ENCODE measurements around the gene CLASRP. TPM values are rescaled to one million over a fixed set of nuclear protein-coding genes. Genes with fewer than 3 reads are reported as not detected.

Gene CLASRP
- total RNA-seq, 1 experiment from 2014 or later = 51.8 TPM

DNA sequence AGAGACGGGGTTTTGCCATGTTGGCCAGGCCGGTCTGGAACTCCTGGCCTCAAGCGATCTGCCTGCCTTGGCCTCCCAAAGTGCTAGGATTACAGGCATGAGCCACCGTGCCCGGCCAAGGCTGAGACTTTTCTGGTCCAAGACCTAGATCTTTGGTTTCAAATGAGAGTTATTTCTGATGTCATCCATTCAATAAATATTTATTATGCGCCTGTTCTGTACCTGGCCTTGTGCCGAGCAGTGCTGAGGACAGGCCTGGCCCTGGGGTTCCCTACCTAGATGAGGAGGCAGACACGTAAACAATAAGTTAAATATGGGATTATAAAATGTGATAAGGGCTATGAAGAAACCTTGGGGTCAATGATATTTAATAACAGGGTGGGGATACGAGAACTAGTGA, 33.1 kb upstream of the CLASRP start:
- no peak for DNase-seq (ENCODE audit: low read depth in 1 of 2, low spot score in 2 of 2)
- Histone ChIP-seq H3K4me1 (replicated peaks) (peaks cover 9% of the 10 kb centered on the region), H3K27ac (no peak overlapping the region), H3K27me3 (replicated peaks) (no peaks in the 10 kb centered on the region), H3K9me3 (replicated peaks) (no peaks in the 10 kb centered on the region), H3K4me3 (no peak overlapping the region), H3K36me3 (peaks cover 51% of the 10 kb centered on the region)

GRCh38 chr19:45008552-45008951, 30.3 kb upstream of the CLASRP start:
- Histone ChIP-seq H3K27me3 (replicated peaks) (no peaks in the 10 kb centered on the region), H3K27ac (no peak overlapping the region), H3K4me3 (no peak overlapping the region), H3K9me3 (replicated peaks) (no peaks in the 10 kb centered on the region), H3K36me3 (peaks cover 48% of the 10 kb centered on the region), H3K4me1 (replicated peaks) (no peaks in the 10 kb centered on the region)
- no peak for DNase-seq (ENCODE audit: low read depth in 1 of 2, low spot score in 2 of 2)

DNA sequence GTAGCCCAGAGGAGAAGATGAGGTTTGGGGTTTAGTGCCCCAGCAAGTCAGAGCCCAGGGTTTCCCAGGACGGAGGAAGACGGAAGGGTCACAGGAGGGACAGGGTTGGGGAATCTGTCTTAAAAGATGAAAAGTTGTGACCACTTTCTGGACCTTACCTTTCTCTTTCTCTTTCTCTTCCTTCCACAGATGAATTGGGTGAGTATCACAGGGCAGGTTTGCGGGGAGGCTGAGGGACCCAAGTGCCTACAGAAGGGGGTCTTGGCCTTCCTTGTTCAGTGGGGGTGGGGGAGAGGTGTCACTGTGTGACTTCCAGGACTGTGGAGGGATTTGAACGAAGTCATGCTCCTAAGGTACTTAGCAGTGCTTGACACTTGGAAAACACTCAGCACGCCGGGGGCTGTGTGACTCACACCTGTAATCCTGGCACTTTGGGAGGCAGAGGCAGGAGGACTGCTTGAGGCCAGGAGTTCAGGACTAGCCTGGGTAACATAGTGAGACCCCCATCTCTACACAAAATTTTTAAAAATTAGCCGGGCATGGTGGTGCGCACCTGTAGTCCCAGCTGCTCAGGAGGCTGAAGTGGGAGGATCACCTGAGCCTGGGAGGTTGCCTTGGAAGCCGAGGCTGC, 29.1 kb upstream of the CLASRP start:
- Histone ChIP-seq H3K4me1 (replicated peaks) (no peaks in the 10 kb centered on the region), H3K27ac (no peak overlapping the region), H3K4me3 (no peak overlapping the region), H3K36me3 (peaks cover 42% of the 10 kb centered on the region), H3K27me3 (replicated peaks) (no peaks in the 10 kb centered on the region), H3K9me3 (replicated peaks) (no peaks in the 10 kb centered on the region)
- DNase-seq (ENCODE audit: low read depth in 1 of 2, low spot score in 2 of 2) = no peak

DNA sequence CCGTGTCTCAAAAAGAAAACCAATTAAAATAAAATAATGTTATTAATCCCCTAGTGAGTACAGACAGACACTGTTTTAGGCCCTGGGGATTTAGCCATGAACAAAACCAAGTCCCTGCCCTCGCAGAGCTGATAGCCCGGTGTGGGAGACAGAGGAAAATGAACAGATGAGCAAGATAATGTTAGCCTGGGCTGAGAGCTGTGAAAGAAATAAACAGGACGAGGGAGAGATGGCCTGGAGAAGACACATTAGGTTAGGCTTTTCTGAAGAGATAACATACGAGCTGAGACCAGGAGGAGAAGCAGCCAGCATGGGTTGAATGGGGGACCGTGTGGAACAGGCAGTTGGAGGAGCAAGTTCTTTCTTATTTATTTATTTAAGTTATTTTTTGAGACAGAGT, 28.5 kb upstream of the CLASRP start:
- H3K4me1 ChIP-seq (replicated peaks) = no peaks in the 10 kb centered on the region
- H3K27me3 ChIP-seq (replicated peaks) = no peaks in the 10 kb centered on the region
- no peak for DNase-seq (ENCODE audit: low read depth in 1 of 2, low spot score in 2 of 2)
- peaks cover 44% of the 10 kb centered on the region for H3K36me3 ChIP-seq
- H3K4me3 ChIP-seq = no peak overlapping the region
- H3K27ac ChIP-seq = no peak overlapping the region
- H3K9me3 ChIP-seq (replicated peaks) = no peaks in the 10 kb centered on the region

GRCh38 chr19:45011959-45012358, 26.9 kb upstream of the CLASRP start:
- no peak for DNase-seq (ENCODE audit: low read depth in 1 of 2, low spot score in 2 of 2)
- peaks cover 40% of the 10 kb centered on the region for H3K36me3 ChIP-seq
- H3K9me3 ChIP-seq (replicated peaks) = no peaks in the 10 kb centered on the region
- H3K27ac ChIP-seq = no peak overlapping the region
- H3K27me3 ChIP-seq (replicated peaks) = no peaks in the 10 kb centered on the region
- H3K4me1 ChIP-seq (replicated peaks) = no peaks in the 10 kb centered on the region
- no peak overlapping the region for H3K4me3 ChIP-seq

DNA sequence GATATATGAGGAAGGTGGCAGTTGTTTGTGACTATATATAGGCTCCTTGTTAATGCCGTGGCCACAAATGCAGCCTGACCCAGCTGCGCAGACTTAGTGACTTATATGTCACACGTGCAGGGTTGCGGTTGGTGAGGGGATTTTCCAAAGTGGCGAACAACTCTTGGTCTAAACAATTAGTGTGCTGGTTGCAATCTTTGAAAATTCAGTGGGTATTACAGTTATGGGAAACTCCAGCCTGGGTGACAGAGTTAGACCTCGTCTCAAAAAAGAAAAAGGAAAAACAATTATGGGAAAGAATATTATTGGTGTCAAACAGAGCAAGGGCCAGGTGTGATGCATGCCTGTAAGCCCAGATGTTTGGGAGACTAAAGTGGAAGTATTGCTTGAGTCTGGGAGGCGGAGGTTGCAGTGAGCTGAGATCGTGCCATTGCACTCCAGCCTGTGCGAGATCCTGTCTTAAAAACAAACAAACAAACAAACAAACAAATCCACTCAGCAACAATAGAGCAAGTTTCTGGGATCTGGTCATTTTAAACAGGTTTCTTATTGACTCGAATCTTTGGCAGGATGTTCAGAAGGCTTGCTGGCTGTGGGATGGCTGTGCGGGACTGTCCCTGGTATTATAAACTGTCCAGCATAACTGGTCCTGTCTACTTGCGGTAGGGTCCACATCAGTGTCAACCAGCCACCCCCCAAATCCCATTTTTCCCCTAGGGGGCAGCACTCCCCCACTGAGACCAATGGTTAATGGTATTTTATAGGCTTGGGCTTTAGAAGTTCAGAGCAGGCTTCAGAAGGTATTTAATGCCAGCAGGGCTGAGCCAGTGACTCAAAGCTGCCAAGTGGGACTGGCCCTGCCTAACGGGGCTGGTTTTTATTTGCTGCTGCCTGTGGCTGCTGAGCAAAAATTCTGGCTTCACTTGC, 22.2 kb upstream of the CLASRP start:
- no peak overlapping the region for H3K27ac ChIP-seq
- peak; percentile 41 to 66 for DNase-seq (ENCODE audit: low read depth in 1 of 2, low spot score in 2 of 2)
- H3K9me3 ChIP-seq (replicated peaks) = no peaks in the 10 kb centered on the region
- H3K27me3 ChIP-seq (replicated peaks) = no peaks in the 10 kb centered on the region
- no peak overlapping the region for H3K4me3 ChIP-seq
- H3K36me3 ChIP-seq = peaks cover 42% of the 10 kb centered on the region
- H3K4me1 ChIP-seq (replicated peaks) = no peaks in the 10 kb centered on the region

- DNase-seq (ENCODE audit: low read depth in 1 of 2, low spot score in 2 of 2) = no peak
- Histone ChIP-seq H3K9me3 (replicated peaks) (no peaks in the 10 kb centered on the region), H3K27ac (no peak overlapping the region), H3K4me1 (replicated peaks) (no peaks in the 10 kb centered on the region), H3K36me3 (peaks cover 38% of the 10 kb centered on the region), H3K4me3 (no peak overlapping the region), H3K27me3 (replicated peaks) (no peaks in the 10 kb centered on the region)
Observed at GRCh38 chr19:45019187-45019586, 19.7 kb upstream of the CLASRP start.

GRCh38 chr19:45020071-45020470, 18.8 kb upstream of the CLASRP start:
- Histone ChIP-seq H3K27me3 (replicated peaks) (no peaks in the 10 kb centered on the region), H3K27ac (no peak overlapping the region), H3K36me3 (peaks cover 36% of the 10 kb centered on the region), H3K4me3 (no peak overlapping the region), H3K9me3 (replicated peaks) (no peaks in the 10 kb centered on the region), H3K4me1 (replicated peaks) (no peaks in the 10 kb centered on the region)
- no peak for DNase-seq (ENCODE audit: low read depth in 1 of 2, low spot score in 2 of 2)

DNA sequence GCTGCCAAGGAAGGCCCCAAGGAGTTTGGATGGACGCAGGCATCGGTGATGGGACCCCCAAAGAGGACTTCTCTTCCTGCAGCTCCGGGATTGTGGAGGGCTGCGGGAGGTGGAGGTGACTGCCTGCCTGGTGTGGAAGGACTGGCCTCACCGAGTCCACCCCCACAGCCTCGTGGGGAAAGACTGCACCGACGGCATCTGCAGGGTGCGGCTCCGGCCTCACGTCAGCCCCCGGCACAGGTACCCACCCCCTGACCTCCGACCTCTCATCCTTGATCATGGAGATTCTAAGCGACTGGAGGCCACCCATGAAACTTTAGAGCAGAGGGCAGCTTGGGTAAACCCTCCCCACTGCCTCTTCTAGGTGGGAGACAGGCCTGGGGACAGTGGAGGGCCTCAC, 16.9 kb upstream of the CLASRP start:
- H3K27me3 ChIP-seq (replicated peaks) = no peaks in the 10 kb centered on the region
- no peaks in the 10 kb centered on the region for H3K4me1 ChIP-seq (replicated peaks)
- H3K36me3 ChIP-seq = peaks cover 33% of the 10 kb centered on the region
- H3K4me3 ChIP-seq = no peak overlapping the region
- H3K27ac ChIP-seq = no peak overlapping the region
- no peaks in the 10 kb centered on the region for H3K9me3 ChIP-seq (replicated peaks)
- DNase-seq (ENCODE audit: low read depth in 1 of 2, low spot score in 2 of 2) = no peak

- no peaks in the 10 kb centered on the region for H3K9me3 ChIP-seq (replicated peaks)
- no peak overlapping the region for H3K4me3 ChIP-seq
- no peaks in the 10 kb centered on the region for H3K4me1 ChIP-seq (replicated peaks)
- H3K27me3 ChIP-seq (replicated peaks) = no peaks in the 10 kb centered on the region
- no peak for DNase-seq (ENCODE audit: low read depth in 1 of 2, low spot score in 2 of 2)
- peaks cover 28% of the 10 kb centered on the region for H3K36me3 ChIP-seq
- H3K27ac ChIP-seq = no peak overlapping the region
Observed at GRCh38 chr19:45023048-45023447, 15.8 kb upstream of the CLASRP start.

- no peaks in the 10 kb centered on the region for H3K9me3 ChIP-seq (replicated peaks)
- no peak for DNase-seq (ENCODE audit: low read depth in 1 of 2, low spot score in 2 of 2)
- no peak overlapping the region for H3K4me3 ChIP-seq
- H3K36me3 ChIP-seq = peaks cover 35% of the 10 kb centered on the region
- no peaks in the 10 kb centered on the region for H3K4me1 ChIP-seq (replicated peaks)
- H3K27me3 ChIP-seq (replicated peaks) = no peaks in the 10 kb centered on the region
- H3K27ac ChIP-seq = no peak overlapping the region
Observed at GRCh38 chr19:45025264-45025663, 13.6 kb upstream of the CLASRP start.

GRCh38 chr19:45027371-45027770, 11.5 kb upstream of the CLASRP start:
- no peaks in the 10 kb centered on the region for H3K9me3 ChIP-seq (replicated peaks)
- no peak overlapping the region for H3K27ac ChIP-seq
- H3K36me3 ChIP-seq = peaks cover 38% of the 10 kb centered on the region
- H3K4me1 ChIP-seq (replicated peaks) = no peaks in the 10 kb centered on the region
- DNase-seq (ENCODE audit: low read depth in 1 of 2, low spot score in 2 of 2) = no peak
- no peaks in the 10 kb centered on the region for H3K27me3 ChIP-seq (replicated peaks)
- H3K4me3 ChIP-seq = no peak overlapping the region

- Histone ChIP-seq H3K27ac (no peak overlapping the region), H3K9me3 (replicated peaks) (no peaks in the 10 kb centered on the region), H3K27me3 (replicated peaks) (no peaks in the 10 kb centered on the region), H3K4me1 (replicated peaks) (no peaks in the 10 kb centered on the region), H3K4me3 (no peak overlapping the region), H3K36me3 (peaks cover 57% of the 10 kb centered on the region)
- DNase-seq (ENCODE audit: low read depth in 1 of 2, low spot score in 2 of 2) = no peak
Observed at GRCh38 chr19:45030825-45031224, 8.0 kb upstream of the CLASRP start.

DNA sequence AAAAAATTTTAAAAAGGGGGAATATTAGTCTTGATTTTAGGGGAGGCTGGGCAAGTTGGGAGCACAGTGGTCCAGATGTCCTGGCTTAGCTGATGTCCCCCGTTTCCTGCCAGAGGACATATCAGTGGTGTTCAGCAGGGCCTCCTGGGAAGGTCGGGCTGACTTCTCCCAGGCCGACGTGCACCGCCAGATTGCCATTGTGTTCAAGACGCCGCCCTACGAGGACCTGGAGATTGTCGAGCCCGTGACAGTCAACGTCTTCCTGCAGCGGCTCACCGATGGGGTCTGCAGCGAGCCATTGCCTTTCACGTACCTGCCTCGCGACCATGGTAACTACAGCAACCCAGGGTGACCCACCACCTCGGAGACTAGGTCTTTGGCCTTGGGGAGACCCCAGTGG, 6.4 kb upstream of the CLASRP start:
- H3K4me1 ChIP-seq (replicated peaks) = no peaks in the 10 kb centered on the region
- H3K27me3 ChIP-seq (replicated peaks) = no peaks in the 10 kb centered on the region
- no peak overlapping the region for H3K27ac ChIP-seq
- no peak overlapping the region for H3K4me3 ChIP-seq
- DNase-seq (ENCODE audit: low read depth in 1 of 2, low spot score in 2 of 2) = no peak
- no peaks in the 10 kb centered on the region for H3K9me3 ChIP-seq (replicated peaks)
- peaks cover 62% of the 10 kb centered on the region for H3K36me3 ChIP-seq
